Endothelial cell of umbilical vein (primary cell): ENCODE measurements around the gene CALU. TPM values are rescaled to one million over a fixed set of nuclear protein-coding genes. Genes with fewer than 3 reads are reported as not detected.

Experiments used
- BruUV-seq: library from RNA; stranded (reverse); fragments of 400-500 nt; replicated peaks from 2 replicates; lab custom pipeline; 2021; lab: Mats Ljungman, UMichigan
- CTCF ChIA-PET: fragments of 300-600, 350-600 bp; sonication (Branson Sonifier 250); formaldehyde crosslinking; loops from one replicate; lab custom pipeline; 2021; ENCODE audit warnings: antibody characterized with exemption, inconsistent platforms; lab: Charles Lee
- POLR2A ChIA-PET: fragments of 300-600, 350-600 bp; sonication (Branson Sonifier 250); formaldehyde crosslinking; loops from one replicate; lab custom pipeline; 2021; ENCODE audit warnings: antibody characterized with exemption, inconsistent platforms; lab: Charles Lee
- DNase-seq: peaks from one replicate; pipeline ENCODE4 v3.0.0-alpha.2; 2011; ENCODE audit warnings: low read depth, low spot score
- FAIRE-seq: peaks from 2 replicates; lab custom pipeline; 2011; peaks lifted over from hg19 to GRCh38; lab: Jason Lieb, UNC
- H2AFZ ChIP-seq: 2 replicates; pipeline ENCODE4 v1.6.0; 2012; ENCODE audit warnings: low read depth, low read length, control low read depth, inconsistent platforms
- H3K27ac ChIP-seq: 2 replicates; pipeline ENCODE4 v1.5.1; 2011; ENCODE audit warnings: low read depth, mild to moderate bottlenecking, control low read depth, low read length, moderate library complexity; ENCODE audit not compliant: insufficient read depth
- H3K27me3 ChIP-seq, 2 experiments: 2 replicates each; pipeline versions ENCODE4 v1.6.0 to v1.6.1; 2011; ENCODE audit warnings: low read length in 2 of 2, mixed read lengths in 1 of 2; ENCODE audit not compliant: control insufficient read depth in 2 of 2, insufficient read depth in 2 of 2
- H3K36me3 ChIP-seq, 2 experiments: 2 replicates in 1 of 2; 3 replicates in 1 of 2; pipeline ENCODE4 v1.5.1; 2011; ENCODE audit warnings: low read length in 2 of 2, mild to moderate bottlenecking in 1 of 2, moderate library complexity in 1 of 2; ENCODE audit not compliant: control insufficient read depth in 2 of 2, insufficient read depth in 2 of 2; ENCODE audit errors: extremely low read depth in 1 of 2
- H3K4me1 ChIP-seq: 3 replicates; pipeline ENCODE4 v1.5.1; 2011; ENCODE audit warnings: mild to moderate bottlenecking, low read length; ENCODE audit not compliant: control insufficient read depth, insufficient read depth; ENCODE audit errors: extremely low read depth
- H3K4me2 ChIP-seq: 2 replicates; pipeline ENCODE4 v1.6.1; 2011; ENCODE audit warnings: low read length, control low read depth, mixed read lengths; ENCODE audit not compliant: insufficient read depth
- H3K4me3 ChIP-seq, 3 experiments: fragments of 200-600 bp in 1 of 3; sonication (generic), shearing (Covaris generic) in 1 of 3; replicated peaks in 1 of 3; 2 replicates each; pipeline ENCODE4 v1.5.1; 2011 to 2016; ENCODE audit warnings: control low read depth in 3 of 3, low read length in 3 of 3, mild to moderate bottlenecking in 2 of 3, inconsistent platforms in 1 of 3, low read depth in 1 of 3, moderate library complexity in 1 of 3; ENCODE audit not compliant: insufficient read depth in 1 of 3
- H3K79me2 ChIP-seq: 2 replicates; pipeline ENCODE4 v1.6.0; 2012; ENCODE audit warnings: low read length, inconsistent platforms; ENCODE audit not compliant: control insufficient read depth, insufficient read depth
- H3K9ac ChIP-seq: replicated peaks from 2 replicates; pipeline ENCODE3; 2011; ENCODE audit warnings: low read length, control low read depth; ENCODE audit not compliant: insufficient read depth; ENCODE audit errors: extremely low read depth
- H3K9me1 ChIP-seq: replicated peaks from 3 replicates; pipeline ENCODE4 v1.6.0; 2011; ENCODE audit warnings: mild to moderate bottlenecking, low read length; ENCODE audit not compliant: control insufficient read depth, insufficient read depth; ENCODE audit errors: extremely low read depth
- H3K9me3 ChIP-seq: replicated peaks from 2 replicates; pipeline ENCODE4 v1.5.1; 2012; ENCODE audit warnings: low read length, inconsistent platforms; ENCODE audit not compliant: control insufficient read depth, insufficient read depth
- H4K20me1 ChIP-seq: replicated peaks from 2 replicates; pipeline ENCODE3; 2011; ENCODE audit warnings: mild to moderate bottlenecking, low read length; ENCODE audit not compliant: control insufficient read depth, insufficient read depth; ENCODE audit errors: extremely low read depth
- EZH2 ChIP-seq: IDR thresholded peaks from 2 replicates; pipeline ENCODE4 v1.6.1; 2012; ENCODE audit warnings: borderline replicate concordance, low read depth, mild to moderate bottlenecking, moderate library complexity, low read length, inconsistent platforms; ENCODE audit not compliant: severe bottlenecking
- FOS ChIP-seq: IDR thresholded peaks from 2 replicates; pipeline ENCODE4 v1.6.1; 2011; ENCODE audit warnings: mild to moderate bottlenecking, low read length, moderate library complexity, borderline replicate concordance; ENCODE audit not compliant: insufficient read depth
- GATA2 ChIP-seq: IDR thresholded peaks from 2 replicates; pipeline ENCODE4 v1.7.0; 2011; ENCODE audit warnings: low read depth, mild to moderate bottlenecking, moderate library complexity, mixed read lengths, low read length; ENCODE audit not compliant: insufficient read length, insufficient read depth
- JUN ChIP-seq: IDR thresholded peaks from 2 replicates; pipeline ENCODE4 v1.6.1; 2011; ENCODE audit warnings: borderline replicate concordance, low read depth; ENCODE audit not compliant: insufficient read length, insufficient read depth
- MYC ChIP-seq: IDR thresholded peaks from one replicate; pipeline ENCODE4 v1.6.1; 2011; ENCODE audit warnings: mild to moderate bottlenecking, low read depth, low read length
- POLR2A ChIP-seq: IDR thresholded peaks from 2 replicates; pipeline ENCODE4 v1.6.1; 2012; ENCODE audit warnings: low read depth, mild to moderate bottlenecking, control low read depth, low read length
- POLR2AphosphoS5 ChIP-seq: IDR thresholded peaks from 2 replicates; pipeline ENCODE4 v1.6.1; 2012; ENCODE audit warnings: low read depth, mild to moderate bottlenecking, control low read depth, low read length, moderate library complexity; ENCODE audit not compliant: insufficient read depth
- dilution Hi-C: fragments of 300-500 bp; cut with MboI; formaldehyde crosslinking; loops from one replicate; pipeline ENCODE4 v1.15.0; 2019; ENCODE audit warnings: low sequenced_read_pairs; ENCODE audit not compliant: extremely low pct_ligation_motif_present
- intact Hi-C: fragments of 100-400 bp; cut with micrococcal nuclease; formaldehyde crosslinking; loops from one replicate; pipeline ENCODE4 v1.10.0; 2022
- polyA plus RNA-seq, 4 experiments: library from polyadenylated mRNA; depleted of rRNA in 3 of 4; stranded (reverse) in 3 of 4; unstranded in 1 of 4; fragments of >200 nt; gene quantifications; 2 replicates each; pipeline versions ENCODE4 v1.2.1 to v1.2.3, GENCODE V29; 2011 to 2012; ENCODE audit warnings: missing spikeins in 1 of 4
- total RNA-seq: library from RNA; stranded (reverse); gene quantifications from 2 replicates; pipeline ENCODE4 v1.2.3, GENCODE V29; 2021
- TF ChIP-seq, protein P1 (sequence below): IDR thresholded peaks from 2 replicates; pipeline ENCODE4 v1.6.1; 2011; ENCODE audit not compliant: insufficient read depth, insufficient read length
- TF ChIP-seq, protein P2 (sequence below), 2 donors: IDR thresholded peaks; 1 replicate in 1 of 2; 2 replicates in 1 of 2; pipeline ENCODE4 v1.5.1; 2011; ENCODE audit warnings: low read length in 2 of 2, mild to moderate bottlenecking in 2 of 2, moderate library complexity in 2 of 2, control low read depth in 1 of 2, inconsistent platforms in 1 of 2, low read depth in 1 of 2; ENCODE audit not compliant: insufficient read depth in 1 of 2; ENCODE audit errors: extremely low read depth in 1 of 2

The CALU gene
- total and polyA plus RNA-seq, 2 donors (not counting 3 experiments of a cell fraction or from before 2014, with no cell fraction given) = 135 to 257 TPM

- H3K4me1 ChIP-seq = no peaks in the 10 kb centered on the region
- dilution Hi-C loops = no loop called here
- POLR2A ChIA-PET = no interaction called here
- H3K4me2 ChIP-seq = no peak overlapping the region
- H3K27me3 ChIP-seq = peaks cover 0 to 5% of the 10 kb centered on the region in 2 experiments
- DNase-seq (no peak), FAIRE-seq (no peak)
- no TSS peak for BruUV-seq
- H3K9ac ChIP-seq = no peak overlapping the region
- CTCF ChIA-PET = interaction anchor here (1.4 kb wide), 1 partner anchor 36 kb away, joined by 3 read pairs; no protein-coding TSS in a partner anchor
- intact Hi-C loops = no loop called here
- no peak overlapping the region for H3K27ac ChIP-seq
- H4K20me1 ChIP-seq = no peaks in the 10 kb centered on the region
- H3K36me3 ChIP-seq = no peaks in the 10 kb centered on the region
- no peak overlapping the region for H3K4me3 ChIP-seq
- H3K79me2 ChIP-seq = no peaks in the 10 kb centered on the region
- H2AFZ ChIP-seq = no peak overlapping the region
- TF ChIP-seq EZH2 (no peak), JUN (no peak), POLR2AphosphoS5 (no peak), GATA2 (no peak), POLR2A (no peak), MYC (no peak)
- no peaks in the 10 kb centered on the region for H3K9me3 ChIP-seq
- no peaks in the 10 kb centered on the region for H3K9me1 ChIP-seq
These were observed 70.2 kb downstream of the CALU start for GRCh38 chr7:128809363-128809762.

DNA sequence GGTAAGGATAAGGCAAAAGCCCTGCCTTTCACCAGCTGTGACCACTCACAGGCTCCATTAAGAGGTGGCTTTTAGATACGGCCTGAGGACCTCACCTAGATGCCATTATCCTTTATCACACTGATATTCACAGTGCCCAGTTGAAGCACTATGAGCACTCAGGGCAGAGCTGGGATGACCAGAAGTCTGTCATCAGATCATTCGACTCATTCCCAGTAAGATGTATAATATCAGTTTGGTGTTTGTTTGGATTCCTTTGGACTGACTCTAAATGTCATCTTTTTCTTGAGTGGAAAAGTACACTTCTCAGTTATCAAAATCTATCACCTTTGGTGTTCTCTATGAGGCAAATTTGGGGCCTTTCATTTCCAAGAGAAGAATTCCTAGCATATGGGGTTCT is 71.3 kb downstream of the CALU start:
- ChIA-PET POLR2A (no interaction called here), CTCF (interaction anchor here (1.0 to 1.4 kb wide), 2 partner anchors 10 to 37 kb away, joined by 3 read pairs; no protein-coding TSS in a partner anchor)
- H3K79me2 ChIP-seq = no peaks in the 10 kb centered on the region
- FAIRE-seq = no peak
- no peak overlapping the region for H3K4me2 ChIP-seq
- H3K27me3 ChIP-seq = peaks cover 5 to 12% of the 10 kb centered on the region in 2 experiments
- H3K4me3 ChIP-seq = no peak overlapping the region
- TF ChIP-seq, protein P1, sequence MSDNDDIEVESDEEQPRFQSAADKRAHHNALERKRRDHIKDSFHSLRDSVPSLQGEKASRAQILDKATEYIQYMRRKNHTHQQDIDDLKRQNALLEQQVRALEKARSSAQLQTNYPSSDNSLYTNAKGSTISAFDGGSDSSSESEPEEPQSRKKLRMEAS = no peak
- TF ChIP-seq POLR2AphosphoS5 = no peak
- TF ChIP-seq, protein P2, sequence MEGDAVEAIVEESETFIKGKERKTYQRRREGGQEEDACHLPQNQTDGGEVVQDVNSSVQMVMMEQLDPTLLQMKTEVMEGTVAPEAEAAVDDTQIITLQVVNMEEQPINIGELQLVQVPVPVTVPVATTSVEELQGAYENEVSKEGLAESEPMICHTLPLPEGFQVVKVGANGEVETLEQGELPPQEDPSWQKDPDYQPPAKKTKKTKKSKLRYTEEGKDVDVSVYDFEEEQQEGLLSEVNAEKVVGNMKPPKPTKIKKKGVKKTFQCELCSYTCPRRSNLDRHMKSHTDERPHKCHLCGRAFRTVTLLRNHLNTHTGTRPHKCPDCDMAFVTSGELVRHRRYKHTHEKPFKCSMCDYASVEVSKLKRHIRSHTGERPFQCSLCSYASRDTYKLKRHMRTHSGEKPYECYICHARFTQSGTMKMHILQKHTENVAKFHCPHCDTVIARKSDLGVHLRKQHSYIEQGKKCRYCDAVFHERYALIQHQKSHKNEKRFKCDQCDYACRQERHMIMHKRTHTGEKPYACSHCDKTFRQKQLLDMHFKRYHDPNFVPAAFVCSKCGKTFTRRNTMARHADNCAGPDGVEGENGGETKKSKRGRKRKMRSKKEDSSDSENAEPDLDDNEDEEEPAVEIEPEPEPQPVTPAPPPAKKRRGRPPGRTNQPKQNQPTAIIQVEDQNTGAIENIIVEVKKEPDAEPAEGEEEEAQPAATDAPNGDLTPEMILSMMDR (IDR thresholded peaks at IDR 0.05; ENCODE audit: extremely low read depth in 1 of 2, insufficient read depth in 1 of 2, low read depth in 1 of 2, low read length in 2 of 2) = no peak
- TF ChIP-seq EZH2 = no peak
- TF ChIP-seq FOS = no peak
- TF ChIP-seq JUN = no peak
- no peak for TF ChIP-seq GATA2
- TF ChIP-seq MYC = no peak
- no peak for TF ChIP-seq POLR2A
- no peaks in the 10 kb centered on the region for H3K9me1 ChIP-seq
- H3K9me3 ChIP-seq = no peaks in the 10 kb centered on the region
- BruUV-seq = no TSS peak
- dilution Hi-C loops (no loop called here), intact Hi-C loops (no loop called here)
- H2AFZ ChIP-seq = no peak overlapping the region
- no peaks in the 10 kb centered on the region for H3K36me3 ChIP-seq
- DNase-seq = no peak
- no peak overlapping the region for H3K9ac ChIP-seq
- H3K27ac ChIP-seq = no peak overlapping the region
- no peaks in the 10 kb centered on the region for H3K4me1 ChIP-seq
- no peaks in the 10 kb centered on the region for H4K20me1 ChIP-seq
